Panc1 (cell line): ENCODE measurements around the gene CCBE1.

Source experiments
- CTCF ChIP-seq: fragments of 450-650 bp; IDR thresholded peaks from 2 replicates; pipeline ENCODE4 v1.5.1; 2017; ENCODE audit warnings: mild to moderate bottlenecking
- POLR2AphosphoS5 ChIP-seq: IDR thresholded peaks from 2 replicates; pipeline ENCODE4 v1.6.1; 2012; ENCODE audit warnings: mild to moderate bottlenecking, low read depth, low read length, moderate library complexity
- REST ChIP-seq, 2 experiments: IDR thresholded peaks; 2 replicates each; pipeline ENCODE4 v1.6.1; 2011 to 2012; ENCODE audit warnings: low read depth in 2 of 2, control low read depth in 1 of 2, low read length in 1 of 2, mild to moderate bottlenecking in 1 of 2, moderate library complexity in 1 of 2; ENCODE audit not compliant: insufficient read depth in 1 of 2
- TCF7L2 ChIP-seq: IDR thresholded peaks from 2 replicates; pipeline ENCODE4 v1.6.1; 2011; ENCODE audit warnings: mild to moderate bottlenecking, low read depth, low read length, inconsistent platforms

GRCh38 chr18:59624369-59624765 lies 72.9 kb downstream of the CCBE1 start:
- TF ChIP-seq CTCF (no peak), TCF7L2 (no peak), POLR2AphosphoS5 (no peak), REST (IDR thresholded peaks at IDR 0.05; ENCODE audit: insufficient read depth in 1 of 2, low read depth in 2 of 2, low read length in 1 of 2) (no peak)
